HT1080 (cell line): ENCODE data around the gene KSR2. TPM values are rescaled to one million over a fixed set of nuclear protein-coding genes. Genes with fewer than 3 reads are reported as not detected.

Experiments used
- DNase-seq: peaks from one replicate; pipeline ENCODE4 v3.0.0-alpha.2; 2015; ENCODE audit warnings: low read depth
- total RNA-seq: library from RNA; depleted of rRNA; stranded (reverse); fragments of >200 nt; shearing (Covaris generic); gene quantifications from 2 replicates; pipeline ENCODE4 v1.2.3, GENCODE V29; 2014

The KSR2 gene
- total RNA-seq, 1 experiment from 2014 or later = not detected

DNA sequence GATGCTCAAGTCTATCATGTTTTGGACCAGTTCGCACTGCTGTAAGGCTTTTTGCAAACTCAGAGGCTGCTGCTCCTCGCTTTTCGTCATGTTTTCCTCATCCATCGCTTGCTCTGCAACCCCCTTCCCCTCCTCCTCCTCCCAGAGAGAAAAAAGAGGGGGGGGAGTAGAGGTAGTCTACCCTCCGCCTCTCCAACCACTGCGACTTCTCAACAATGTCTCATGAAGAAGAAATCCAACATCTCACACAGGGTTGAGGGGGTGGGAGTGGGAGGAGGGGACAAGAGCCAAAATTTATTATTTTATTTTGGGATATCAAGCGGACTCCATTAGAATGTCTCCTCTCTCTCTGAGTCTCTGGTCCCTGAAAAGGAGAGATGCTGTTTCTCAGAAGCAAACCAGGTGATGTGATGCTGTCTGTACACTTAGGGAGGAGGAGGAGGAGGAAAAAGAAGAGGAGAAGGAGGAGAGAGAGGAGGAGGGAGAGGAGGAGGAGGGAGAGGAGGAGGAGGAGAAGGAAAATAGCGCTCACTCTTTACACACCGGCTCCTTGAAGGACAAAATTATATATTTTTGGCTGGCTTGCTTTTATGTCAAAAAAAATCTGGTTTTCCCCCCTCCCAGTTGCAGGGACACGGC lies 520 bp downstream of the KSR2 start:
- no peak for DNase-seq

DNA sequence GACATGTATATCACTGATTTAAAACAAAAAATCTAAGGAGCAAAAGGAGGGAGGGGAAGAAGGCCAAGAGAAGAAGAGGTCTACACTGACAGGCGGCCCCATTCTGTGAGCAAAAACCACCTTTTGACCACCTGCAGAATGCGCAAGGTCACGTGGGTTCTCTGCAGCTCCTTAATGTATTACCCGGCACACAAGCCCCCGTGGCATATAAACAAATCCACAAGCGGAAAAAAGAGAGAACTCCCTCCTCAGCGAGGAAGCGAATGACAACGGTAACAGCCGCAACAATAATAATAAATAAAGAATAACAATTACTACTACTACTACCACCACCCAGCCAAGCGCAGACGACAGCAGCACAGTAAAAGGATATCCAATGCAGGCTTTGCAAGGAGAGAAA lies 1.3 kb downstream of the KSR2 start:
- no peak for DNase-seq

DNA sequence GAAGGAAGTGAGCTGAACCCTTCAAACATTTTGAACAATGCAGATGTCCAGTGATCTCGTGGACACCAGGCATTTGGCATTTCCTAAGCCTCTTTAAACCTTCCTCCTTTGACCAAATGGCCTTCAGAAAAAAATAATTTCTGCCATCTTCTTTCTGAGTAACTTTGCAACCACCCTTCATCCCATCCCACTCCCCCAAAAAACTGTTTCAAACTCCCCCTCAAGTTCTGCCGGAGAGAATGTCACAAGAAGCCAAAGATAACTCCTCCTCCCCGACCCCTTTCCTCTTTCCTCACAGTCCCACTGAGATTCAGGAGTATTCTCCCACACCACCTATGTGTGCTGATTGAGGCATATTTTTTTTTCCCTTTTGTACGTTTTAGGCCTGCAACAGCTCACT lies 1.7 kb downstream of the KSR2 start:
- DNase-seq = no peak

DNA sequence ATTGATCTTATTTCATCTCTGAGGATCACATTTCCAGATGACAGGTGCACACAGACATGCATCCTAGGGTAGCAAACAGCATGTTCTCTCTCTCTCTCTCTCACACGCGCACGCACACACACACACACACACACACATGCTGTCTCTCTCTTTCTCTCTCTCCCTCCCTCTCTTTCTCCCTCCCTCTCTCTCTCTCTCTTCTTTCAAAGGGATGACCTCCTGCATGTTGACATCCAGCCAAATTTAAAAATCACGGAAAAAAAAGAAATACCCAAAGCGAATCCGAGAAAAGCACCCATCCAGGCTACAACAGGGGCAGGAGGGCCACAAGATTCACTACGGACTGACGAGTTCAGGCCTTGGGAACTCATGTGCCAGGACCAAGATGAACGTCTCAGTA lies 2.3 kb downstream of the KSR2 start:
- DNase-seq = no peak

DNA sequence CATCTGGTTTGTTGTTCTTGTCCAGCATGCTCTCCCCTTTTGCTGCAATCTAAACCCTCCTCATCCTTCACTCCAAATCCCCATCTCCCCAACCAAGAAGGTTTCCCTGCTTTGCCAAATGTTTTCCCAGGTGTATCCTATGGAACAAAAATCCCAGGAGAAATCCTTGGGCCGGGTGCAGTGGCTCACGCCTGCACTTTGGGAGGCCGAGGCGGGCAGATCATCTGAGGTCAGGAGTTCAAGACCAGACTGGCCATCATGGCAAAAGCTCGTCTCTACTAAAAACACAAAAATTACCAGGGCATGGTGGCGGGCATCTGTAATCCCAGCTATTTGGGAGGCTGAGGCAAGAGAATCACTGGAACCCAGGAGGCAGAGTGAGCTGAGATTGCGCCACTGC lies 5.0 kb downstream of the KSR2 start:
- no peak for DNase-seq

DNA sequence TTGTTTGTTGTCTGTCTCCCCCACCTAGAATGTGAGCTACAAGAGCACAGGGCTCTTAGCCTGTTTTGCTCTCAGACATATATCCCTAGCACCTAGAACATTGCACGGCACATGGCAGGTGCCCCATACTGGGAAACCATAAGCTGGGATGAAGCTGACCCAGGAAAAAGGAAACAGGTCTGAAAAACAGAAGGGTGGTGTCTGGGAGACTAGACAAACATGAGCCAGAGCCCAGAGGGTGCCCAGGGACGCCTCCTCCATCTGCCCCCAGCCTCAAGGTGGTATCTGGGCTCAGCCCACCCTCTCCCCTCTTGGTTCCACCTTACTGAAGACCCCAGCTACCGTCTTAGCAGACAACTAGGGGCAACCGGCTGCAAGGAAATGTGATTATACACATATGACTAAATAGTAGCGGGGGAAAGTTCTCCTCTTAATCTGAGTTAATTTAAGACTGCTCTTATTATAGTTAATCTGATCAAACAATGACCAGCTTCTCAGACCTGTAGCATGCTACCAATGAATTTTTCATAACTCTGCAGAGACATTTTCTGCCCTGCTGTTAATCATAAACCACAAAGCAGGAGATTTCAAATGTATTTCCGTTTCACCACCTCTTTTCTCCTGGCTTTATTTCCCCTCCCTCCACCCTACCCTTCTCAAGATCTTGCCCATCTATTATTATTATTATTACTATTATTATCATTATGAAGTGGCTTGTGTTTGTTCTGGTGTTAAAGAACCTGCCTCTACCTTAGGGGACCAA lies 31.9 kb downstream of the KSR2 start:
- DNase-seq = no peak

DNA sequence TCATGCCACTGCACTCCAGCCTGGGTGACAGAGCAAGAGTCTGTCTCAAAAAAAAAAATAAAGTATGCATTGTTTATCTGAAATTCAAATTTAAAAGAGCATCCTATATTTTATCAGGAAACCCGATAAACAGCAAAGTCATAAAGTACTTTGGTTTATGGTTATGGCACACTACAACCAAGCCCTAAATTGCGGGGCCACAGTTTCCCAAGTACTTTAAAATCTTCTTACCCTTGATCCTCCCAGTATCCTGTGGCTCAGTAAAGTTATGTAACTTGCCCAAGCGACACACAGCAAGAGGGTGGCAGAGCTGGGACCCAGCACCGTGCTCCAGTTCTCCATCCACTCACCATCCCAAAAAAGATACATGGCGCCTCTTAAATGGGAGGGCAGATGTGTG lies 35.2 kb downstream of the KSR2 start:
- no peak for DNase-seq

DNA sequence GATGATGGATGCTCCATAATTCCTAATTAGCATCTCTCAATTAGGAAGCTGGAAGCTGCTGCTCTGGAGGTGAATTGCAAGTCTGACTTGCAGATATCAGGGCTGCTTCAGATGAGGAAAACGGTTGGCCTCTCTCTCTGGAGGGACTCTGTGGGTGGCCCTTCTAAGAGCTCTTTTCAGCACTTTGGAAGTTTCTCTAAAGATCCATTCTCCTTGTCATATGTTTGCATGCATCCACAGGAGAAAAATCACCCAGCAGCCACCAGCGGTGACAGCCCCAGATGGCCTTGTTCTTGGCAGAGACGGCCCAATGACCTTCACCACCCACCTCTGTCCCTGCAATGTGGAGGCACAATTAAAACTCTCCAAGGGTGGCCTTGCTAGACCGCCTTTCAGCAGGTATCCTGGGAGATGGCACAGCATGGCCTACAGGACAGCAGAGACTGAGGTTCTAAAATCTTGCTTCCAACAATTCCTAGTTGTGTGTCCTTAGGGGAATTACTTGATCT lies 42.3 kb downstream of the KSR2 start:
- no peak for DNase-seq

DNA sequence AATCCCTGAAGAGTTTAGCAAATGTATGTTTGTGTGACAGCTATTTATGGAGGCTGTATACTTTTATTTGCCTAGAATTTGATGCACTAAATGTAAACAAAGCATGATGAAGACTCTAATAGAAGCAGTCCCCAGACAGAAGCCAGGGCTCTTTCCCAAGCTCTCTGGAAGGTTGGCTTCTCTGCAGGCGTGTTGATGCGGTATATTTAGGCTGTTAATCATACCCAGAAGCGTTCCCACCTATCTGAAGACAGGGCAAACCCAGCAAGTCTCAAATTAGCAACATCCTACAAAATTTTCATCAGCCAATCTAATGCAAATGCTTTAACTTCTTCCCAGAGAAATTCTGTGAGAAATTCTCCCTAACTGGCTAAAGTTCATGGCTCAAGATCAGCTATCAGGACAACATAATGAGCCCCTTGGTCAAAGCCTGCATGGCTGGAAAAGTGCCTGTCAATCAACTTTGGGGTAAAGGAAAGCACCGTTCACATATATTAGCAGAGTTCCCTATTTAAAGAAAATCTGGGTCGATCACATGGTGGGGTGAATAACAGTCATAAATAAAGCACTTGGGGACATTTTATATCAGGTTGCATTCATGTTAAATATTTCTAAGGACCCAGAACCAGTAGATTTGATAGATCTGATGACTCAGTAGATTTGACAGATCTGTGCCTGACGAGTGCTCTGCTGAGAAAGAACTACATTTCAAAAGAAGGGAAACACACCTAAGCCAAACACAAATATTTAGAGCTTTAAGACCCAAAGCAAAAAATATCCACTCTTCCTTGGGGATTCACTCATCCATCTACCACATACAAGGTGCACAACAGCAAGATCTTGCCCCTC lies 46.6 kb downstream of the KSR2 start:
- DNase-seq = no peak

DNA sequence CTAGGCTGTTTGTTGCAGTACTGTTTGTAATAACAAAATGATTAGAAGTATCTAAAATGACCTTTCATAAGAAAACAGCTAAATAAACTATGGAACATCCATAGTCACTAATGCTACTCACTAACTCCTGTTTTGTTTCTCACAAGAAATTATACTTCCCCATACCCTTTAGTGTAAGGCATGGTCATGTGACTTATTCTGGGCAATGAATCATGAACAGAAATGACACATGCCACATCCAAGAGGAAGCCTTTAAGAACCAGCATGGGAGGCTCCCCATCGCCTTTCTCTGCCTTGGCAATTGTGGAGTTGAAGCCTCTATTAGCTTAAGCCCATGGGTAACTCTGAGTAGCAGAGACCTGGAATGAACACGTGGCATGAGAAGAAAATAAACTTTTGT lies 49.3 kb downstream of the KSR2 start:
- peak; percentile 13 for DNase-seq

DNA sequence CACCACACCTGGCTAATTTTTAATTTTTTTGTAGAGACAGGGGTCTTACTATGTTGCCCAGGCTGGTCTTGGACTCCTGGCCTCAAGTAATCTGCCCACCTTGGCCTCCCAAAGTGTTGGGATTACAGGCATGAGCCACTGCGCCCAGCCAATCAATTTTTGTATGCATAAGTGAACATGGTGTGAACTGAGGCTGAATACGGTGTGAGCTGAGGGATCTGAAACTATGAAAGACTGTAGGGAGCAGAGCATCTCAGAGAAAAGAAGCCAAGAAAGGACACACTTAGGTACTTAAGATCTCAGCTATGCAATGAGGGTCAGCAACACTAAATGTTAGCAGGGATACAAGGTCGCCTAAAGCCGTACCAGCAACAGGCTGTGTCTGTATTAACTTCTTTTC lies 54.1 kb downstream of the KSR2 start:
- DNase-seq = no peak

DNA sequence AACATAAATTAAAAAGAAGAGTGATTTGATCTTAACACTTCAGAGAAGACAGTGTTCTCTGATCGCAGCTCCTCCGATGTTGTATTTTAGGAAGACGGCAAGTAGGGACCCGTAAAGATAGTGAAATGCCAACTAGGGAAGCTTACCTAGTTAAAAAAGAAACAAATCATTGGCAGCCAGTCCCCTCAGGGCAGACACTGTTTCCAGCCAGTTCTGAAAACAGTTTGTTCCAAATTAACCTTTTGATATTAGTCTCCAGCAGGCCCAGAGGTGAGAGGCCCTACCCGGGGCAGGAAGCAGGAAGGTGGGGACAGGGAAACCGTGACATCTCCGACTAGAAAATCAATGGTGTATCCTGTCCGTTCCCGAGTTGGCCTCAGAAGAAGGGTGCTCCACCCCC lies 56.0 kb downstream of the KSR2 start:
- no peak for DNase-seq

DNA sequence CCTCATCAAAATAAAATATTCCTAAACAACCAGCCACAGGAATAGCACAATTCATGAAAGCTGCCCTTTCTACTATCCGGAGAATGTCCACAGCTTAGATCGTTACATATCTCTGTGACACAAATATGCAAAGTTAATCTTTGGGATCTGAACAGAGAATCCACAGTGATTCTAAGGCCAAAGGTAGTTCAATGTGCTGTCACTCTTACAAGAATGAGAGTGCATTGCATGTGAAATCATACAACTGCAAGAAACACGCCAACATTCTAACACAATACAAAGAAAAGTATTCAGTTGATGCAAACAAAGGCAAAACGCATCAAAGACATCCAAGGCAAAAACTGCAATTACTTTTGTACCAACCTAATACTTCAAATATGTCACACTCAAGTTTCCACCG lies 60.4 kb downstream of the KSR2 start:
- no peak for DNase-seq

DNA sequence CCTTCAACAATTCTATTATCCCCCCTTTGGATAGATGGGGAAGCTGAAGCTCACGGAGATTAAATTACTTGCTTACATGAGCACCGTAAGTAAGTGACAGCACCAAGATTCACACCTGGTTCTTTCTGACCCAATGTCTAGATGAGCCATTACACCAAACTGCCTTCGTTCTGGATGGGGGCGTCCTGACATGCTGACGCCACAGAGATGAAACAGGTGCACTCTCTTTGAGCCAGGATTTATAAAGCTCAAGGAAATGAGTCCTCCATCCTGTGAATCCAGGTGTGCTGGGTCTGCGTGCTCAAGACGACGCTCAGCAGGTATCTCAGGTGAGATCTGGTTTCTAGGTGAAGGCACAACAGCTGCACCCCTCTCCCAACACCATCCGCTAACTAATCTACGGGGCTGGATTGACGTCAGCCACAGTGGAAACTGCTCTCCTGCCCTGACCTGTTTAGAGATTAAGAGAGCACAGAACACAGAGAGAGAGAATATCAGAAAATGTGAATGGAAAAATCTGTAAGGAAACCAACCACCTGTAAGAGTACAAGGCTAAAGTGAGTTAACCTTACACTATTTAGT lies 61.6 kb downstream of the KSR2 start:
- no peak for DNase-seq

DNA sequence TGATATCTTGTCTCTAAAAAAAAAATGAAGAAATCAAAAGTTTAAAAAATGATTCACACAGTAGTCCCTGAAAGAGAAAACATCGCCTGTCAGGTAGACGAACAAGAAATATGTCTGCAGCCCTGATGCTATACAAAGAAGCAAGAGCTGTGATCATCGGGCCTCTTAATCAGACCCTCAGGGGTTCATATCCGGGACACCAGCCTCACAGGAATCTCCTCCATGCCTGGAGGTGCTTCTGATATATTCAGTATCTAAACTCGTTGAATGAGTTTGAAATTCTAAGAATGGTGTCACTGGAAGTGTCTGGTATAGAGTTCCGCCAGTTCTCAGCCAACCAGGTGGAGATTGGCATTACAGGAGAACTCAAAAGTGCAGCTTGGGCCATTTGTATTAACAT lies 64.7 kb downstream of the KSR2 start:
- DNase-seq = no peak

DNA sequence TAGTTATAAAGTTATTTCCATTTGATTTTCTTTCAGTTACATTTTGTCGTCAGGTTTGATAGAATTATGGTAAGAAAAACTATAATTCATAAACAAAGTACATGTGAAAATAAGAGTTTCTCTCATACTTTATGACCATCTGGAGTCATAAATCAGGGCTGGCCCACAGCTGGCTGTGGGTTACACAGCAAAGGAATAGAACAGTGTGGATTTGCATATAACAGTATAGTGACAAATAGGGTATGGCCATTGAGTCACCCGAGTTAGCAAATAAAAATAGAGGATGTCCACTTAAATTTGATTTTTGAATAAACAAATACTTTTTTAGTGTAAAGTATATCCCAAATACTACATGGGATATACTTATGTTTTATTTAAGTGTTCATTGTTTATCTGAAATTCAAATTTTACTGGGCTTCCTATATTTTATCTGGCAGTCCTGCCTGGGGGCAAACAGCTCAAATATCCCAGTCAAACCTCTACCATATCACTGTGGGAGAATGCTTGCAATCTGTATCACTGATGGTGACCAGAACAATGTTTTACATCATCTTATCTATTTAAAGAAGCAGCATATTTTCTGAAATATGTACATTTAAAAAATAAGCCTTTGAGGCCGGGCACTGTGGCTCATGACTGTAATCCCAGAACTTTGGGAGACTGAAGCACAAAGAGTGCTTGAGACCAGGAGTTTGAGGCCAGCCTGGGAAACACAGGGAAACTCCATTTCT lies 65.5 kb downstream of the KSR2 start:
- DNase-seq = no peak

DNA sequence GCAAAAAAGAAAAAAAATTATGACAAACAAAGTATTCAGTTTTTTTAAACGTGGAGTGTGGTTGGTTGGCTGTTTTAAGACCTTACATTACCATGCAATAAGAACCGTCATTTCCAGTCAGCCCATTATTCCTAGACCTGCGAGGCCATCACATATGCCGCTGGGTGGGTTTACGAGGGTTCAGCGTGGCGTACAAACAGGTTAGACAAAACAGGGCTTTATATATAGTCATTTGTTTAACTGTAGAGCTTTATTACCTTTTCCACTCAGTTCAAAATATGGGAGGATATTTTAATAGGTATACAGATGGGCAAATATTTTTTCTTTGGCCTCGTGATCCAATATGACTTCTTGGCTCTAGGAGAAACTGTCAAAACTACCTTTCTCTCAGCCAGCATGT lies 67.2 kb downstream of the KSR2 start:
- no peak for DNase-seq

DNA sequence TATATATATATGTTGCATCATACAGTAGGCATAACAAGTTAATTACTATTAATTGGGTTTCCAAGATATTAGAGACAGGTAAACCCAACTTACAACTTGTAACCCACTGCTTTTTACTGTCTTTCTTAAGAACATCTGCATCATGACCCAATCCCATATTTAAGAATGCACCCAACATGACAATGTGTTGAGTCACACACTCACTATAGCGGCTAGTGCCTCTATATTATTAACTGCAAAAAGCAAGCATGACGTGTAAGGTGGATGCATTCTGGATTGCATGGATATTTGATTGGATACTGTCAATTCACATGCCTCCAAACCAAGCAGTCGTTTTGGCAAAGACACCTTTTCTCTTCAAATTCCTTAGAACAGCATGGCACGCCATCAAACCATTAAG lies 68.2 kb downstream of the KSR2 start:
- DNase-seq = peak; percentile 74

DNA sequence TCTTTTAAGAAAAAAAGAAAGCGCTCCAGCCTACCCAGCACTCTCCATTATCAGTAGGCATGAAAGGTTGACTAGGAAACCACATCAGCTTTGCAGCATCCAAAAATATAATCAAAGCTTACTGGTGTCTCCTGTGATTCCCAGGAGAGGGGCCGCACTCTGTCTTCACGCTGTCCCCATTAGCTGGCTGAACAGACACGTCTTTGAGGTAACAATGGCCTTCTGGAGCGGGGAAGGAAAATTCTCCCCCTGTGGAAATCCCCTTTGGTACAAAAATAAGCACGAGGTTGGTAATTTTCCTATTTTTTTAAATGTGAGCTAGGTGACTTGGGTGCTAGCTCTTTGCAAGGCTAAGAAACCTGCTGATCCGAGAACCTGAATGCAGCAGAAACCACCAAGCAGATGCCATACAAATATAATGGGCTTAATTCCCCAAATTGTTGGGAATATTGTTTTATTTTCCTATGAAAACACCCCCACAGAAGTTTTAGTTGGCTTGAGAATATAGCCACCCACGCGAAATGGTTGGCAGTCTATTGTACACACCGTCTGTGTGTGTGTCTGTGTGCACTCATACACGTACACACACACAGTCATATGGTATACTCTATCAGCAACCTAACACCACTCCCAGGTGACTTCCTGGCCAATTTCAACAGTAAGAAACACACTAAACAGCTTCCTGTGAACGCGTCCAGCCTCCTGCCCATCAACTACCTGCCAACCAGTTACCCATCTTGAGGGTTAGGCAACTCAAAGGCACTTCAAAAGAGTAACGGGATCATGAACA lies 71.2 kb downstream of the KSR2 start:
- no peak for DNase-seq

DNA sequence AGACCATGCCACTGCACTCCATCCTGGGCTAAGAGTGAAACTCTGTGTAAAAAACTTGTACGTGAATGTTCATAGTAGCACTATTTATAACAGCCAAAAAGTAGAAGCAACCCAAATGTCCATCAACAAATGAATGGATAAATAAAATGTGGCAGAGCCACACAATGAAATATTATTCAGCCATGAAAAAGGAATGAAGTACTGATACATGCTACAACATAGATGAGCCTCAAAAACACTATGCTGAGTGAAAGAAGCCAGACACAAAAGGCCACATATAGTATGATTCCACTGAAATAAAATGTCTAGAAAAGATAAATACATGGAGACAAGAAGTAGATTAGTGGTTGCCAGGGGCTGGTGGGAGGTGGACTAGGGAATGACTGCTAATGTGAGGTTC lies 72.8 kb downstream of the KSR2 start:
- no peak for DNase-seq
